Stimulated activated CD4-positive, alpha-beta T cell treated with anti-CD3 and anti-CD28 coated beads, Interleukin-1b, Interleukin-23, amount 100 ng/mL, for 48 hours (primary cell): ENCODE results near the gene GRAMD4.

Experiments used
- DNase-seq: peaks from one replicate; pipeline ENCODE4 v3.0.0-alpha.2; 2020

GRAMD4 gene

GRCh38 chr22:46583571-46583970, 36.6 kb upstream of the GRAMD4 start:
- no peak for DNase-seq

DNA sequence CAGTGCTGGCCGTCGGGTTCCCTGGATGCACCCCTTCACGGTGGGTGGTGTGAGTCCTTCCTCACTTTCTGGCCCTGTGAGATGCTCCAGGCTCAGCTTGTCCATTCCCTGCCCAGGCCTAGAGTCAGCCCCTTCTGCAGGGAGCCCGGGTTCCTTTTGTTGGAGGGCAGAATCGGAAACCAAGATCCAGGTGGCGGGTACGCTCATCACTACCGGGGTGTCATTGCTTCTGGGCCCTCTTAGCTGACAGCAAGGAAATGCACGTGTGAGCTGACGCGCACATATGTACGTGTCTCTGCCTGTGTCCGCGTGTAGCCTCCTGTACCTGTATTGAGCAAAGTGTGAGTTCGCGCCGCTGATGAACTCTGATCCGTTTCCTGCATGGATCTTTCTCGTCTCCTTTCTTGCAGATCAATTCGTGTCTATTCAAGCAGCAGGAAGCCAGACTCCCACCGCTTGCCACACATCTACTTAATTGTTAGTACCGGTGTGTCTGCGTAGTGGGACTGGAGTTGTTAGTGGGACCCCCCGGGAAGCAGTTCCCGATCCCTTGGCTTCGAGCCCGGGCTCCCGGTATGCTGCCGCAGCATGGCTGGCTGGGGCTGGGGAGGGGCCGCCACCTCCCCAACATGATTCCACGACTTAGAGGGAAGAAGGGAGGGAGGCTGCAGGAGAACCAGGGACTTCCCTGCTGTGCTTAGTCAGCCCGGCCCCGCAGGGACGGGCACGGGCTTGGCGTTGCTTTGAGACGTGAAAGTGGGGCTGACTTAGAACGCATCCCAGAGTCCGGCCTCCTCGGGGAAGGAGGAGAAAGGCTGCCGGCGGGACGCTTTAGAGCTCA, 35.9 kb upstream of the GRAMD4 start:
- DNase-seq: no peak

GRCh38 chr22:46585340-46586122, 34.7 kb upstream of the GRAMD4 start:
- no peak for DNase-seq

DNA sequence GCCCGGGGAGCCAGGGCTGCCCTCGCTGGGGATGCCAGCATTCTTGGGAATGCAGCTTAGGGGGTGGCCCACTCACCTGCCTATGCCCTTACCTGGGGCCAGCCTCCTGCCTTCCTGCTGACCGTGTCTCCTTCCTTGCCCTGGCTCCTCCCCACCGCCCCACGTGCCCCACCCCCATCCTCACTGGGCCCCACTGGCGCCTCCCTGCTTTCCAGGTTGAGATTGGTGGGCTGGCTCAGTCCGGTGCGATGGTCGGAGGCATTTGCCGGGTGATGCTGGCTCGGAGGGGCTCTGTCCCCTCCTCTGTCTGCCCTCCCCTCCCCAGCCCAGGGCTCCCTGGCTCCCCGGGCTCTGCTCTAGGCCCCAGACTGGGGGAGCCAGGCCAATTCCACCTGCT, 34.1 kb upstream of the GRAMD4 start:
- DNase-seq: no peak

- DNase-seq: no peak
These were observed 33.6 kb upstream of the GRAMD4 start for GRCh38 chr22:46586531-46587011.

DNA sequence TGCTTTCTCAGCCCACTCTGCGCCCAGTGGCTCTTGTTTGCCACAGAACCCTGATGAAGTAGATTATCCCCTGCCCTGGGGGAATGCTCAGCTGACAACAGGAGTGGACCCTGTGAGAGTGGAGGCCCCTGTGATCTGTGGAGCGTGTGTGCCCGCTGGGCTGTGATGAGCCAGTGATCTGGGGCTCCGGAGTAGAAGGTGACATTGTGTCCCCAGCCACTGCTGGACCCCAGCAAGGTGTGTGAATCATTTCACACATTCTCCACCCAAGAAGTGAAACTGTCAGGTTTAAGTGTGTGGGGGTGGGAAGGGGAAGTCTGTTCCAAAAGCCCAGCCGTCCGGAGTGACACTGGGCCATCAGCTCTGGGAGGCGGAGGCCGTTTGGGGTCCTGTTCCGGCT, 33.1 kb upstream of the GRAMD4 start:
- no peak for DNase-seq

GRCh38 chr22:46587492-46588278, 32.5 kb upstream of the GRAMD4 start:
- no peak for DNase-seq

GRCh38 chr22:46588279-46589140, 31.7 kb upstream of the GRAMD4 start:
- DNase-seq: no peak

DNA sequence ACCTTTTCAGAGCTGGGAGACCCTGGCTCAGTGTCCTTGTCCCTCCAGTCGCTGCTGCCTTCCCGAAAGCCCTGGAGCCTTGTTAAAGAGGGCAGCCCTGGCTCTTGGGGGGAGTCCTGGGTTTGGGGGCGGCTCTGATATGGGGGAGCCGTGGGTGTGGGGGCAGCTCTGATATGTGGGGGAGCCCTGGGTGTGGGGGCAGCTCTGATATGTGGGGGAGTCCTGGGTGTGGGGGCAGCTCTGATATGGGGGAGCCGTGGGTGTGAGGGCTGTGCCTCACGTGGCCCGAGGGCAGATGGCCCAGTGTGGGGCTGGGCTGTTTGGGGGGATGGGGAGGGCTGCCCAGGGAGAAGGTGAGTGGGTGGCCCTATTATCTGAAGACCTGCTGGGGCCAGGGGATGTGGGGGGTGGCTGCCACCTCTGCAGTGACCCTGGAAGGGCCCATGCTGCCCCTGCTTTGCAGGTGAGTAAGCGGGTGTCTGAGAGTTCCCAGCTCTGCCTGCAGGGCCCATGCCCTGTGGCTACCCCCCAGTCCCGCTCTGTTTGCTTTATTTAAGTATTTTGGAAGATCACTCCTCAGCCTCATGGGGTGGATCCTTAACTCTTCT, 30.9 kb upstream of the GRAMD4 start:
- DNase-seq: no peak

- no peak for DNase-seq
These were observed 30.3 kb upstream of the GRAMD4 start for GRCh38 chr22:46589871-46590271.

GRCh38 chr22:46590334-46590733, 29.9 kb upstream of the GRAMD4 start:
- DNase-seq: no peak

- DNase-seq: no peak
These were observed 28.3 kb upstream of the GRAMD4 start for GRCh38 chr22:46591930-46592329.

DNA sequence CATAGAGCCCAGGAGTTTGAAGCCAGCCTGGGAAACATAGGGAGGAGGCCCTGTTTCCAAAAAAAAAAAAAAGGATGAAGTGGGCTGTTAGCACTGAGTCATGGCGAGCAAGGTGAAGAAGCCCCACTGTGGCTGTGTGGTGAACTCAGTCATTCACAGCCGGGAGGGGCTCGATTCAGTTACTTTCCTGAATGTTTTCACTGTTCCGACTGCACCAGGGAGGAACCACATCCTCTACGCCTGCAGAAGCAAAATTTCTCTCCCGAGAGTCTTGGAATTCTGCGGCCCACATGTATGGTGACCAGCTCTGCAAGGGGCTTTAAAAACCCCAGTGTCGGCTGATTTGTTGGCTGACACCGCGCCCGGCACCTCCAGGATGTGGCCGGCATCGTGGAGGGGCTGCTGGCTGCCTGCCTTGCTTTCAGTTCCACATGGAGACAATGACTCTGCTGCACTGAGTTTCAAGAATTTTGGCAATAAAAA, 27.8 kb upstream of the GRAMD4 start:
- DNase-seq: peak; percentile 62

- DNase-seq: no peak
These were observed 26.9 kb upstream of the GRAMD4 start for GRCh38 chr22:46593211-46593681.

- no peak for DNase-seq
These were observed 25.9 kb upstream of the GRAMD4 start for GRCh38 chr22:46593996-46594946.

GRCh38 chr22:46594947-46595298, 25.3 kb upstream of the GRAMD4 start:
- DNase-seq: no peak

DNA sequence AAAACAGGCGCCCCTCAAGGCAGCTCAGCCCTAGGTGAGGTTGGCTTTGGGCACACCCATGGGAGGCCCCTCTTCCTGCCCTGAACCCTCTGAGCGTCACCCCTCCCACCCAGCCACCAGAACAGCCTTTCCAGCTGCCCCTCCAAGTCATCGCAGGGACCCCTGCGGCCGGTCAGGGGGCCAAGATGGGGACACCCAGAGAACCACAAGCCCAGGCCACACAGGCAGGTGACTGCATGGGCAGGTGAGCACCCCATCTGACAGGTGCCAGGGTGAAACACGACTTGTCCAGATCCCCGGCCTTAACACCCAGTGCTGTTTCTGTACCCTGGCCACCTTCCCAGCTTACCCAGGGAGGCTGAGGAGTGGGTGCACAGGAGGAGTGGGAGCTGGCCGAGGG, 24.6 kb upstream of the GRAMD4 start:
- no peak for DNase-seq

- DNase-seq: no peak
These were observed 24.1 kb upstream of the GRAMD4 start for GRCh38 chr22:46596032-46596441.

GRCh38 chr22:46596819-46597218, 23.4 kb upstream of the GRAMD4 start:
- DNase-seq: no peak

- DNase-seq: no peak
These were observed 22.0 kb upstream of the GRAMD4 start for GRCh38 chr22:46598224-46598623.
